Memory B cell (primary cell): ENCODE measurements around the gene COL4A3.

Source experiments
- ATAC-seq: fragments of 150-1000 bp; cut with Tn5 transposase; 2 replicates; pipeline ENCODE4 v1.10.0; 2021; ENCODE audit warnings: low read depth, mild to moderate bottlenecking, moderate library complexity
- DNase-seq, 2 donors: peaks; one replicate each; pipeline ENCODE4 v3.0.0; 2022; ENCODE audit warnings: low spot score in 2 of 2
- H3K27ac Mint-ChIP-seq: one replicate; pipeline ENCODE4 v1.8.0; 2022; ENCODE audit warnings: mild to moderate bottlenecking, moderate library complexity, mixed read lengths
- H3K27me3 Mint-ChIP-seq: one replicate; pipeline ENCODE4 v1.8.0; 2022; ENCODE audit warnings: mixed read lengths
- H3K36me3 Mint-ChIP-seq: one replicate; pipeline ENCODE4 v1.8.0; 2022; ENCODE audit warnings: mild to moderate bottlenecking, mixed read lengths
- H3K4me1 Mint-ChIP-seq: one replicate; pipeline ENCODE4 v1.8.0; 2022; ENCODE audit warnings: mixed read lengths
- H3K4me3 Mint-ChIP-seq: one replicate; pipeline ENCODE4 v1.8.0; 2022; ENCODE audit warnings: mild to moderate bottlenecking, moderate library complexity, mixed read lengths
- H3K9me3 Mint-ChIP-seq: one replicate; pipeline ENCODE4 v1.8.0; 2022; ENCODE audit warnings: mixed read lengths

COL4A3 gene

GRCh38 chr2:227310756-227311110 is 146.3 kb downstream of the COL4A3 start:
- peaks cover 24% of the 10 kb centered on the region for H3K36me3 Mint-ChIP-seq
- H3K4me1 Mint-ChIP-seq, result no peaks in the 10 kb centered on the region
- no peak overlapping the region for H3K27ac Mint-ChIP-seq
- no peaks in the 10 kb centered on the region for H3K9me3 Mint-ChIP-seq
- no peaks in the 10 kb centered on the region for H3K27me3 Mint-ChIP-seq
- DNase-seq (no peak), ATAC-seq (no peak)
- H3K4me3 Mint-ChIP-seq, result no peak overlapping the region

GRCh38 chr2:227311861-227312506 is 147.6 kb downstream of the COL4A3 start:
- H3K4me3 Mint-ChIP-seq, result no peak overlapping the region
- ATAC-seq (no peak), DNase-seq (no peak)
- no peak overlapping the region for H3K27ac Mint-ChIP-seq
- no peaks in the 10 kb centered on the region for H3K27me3 Mint-ChIP-seq
- H3K9me3 Mint-ChIP-seq, result peaks cover 2% of the 10 kb centered on the region
- H3K36me3 Mint-ChIP-seq, result peaks cover 22% of the 10 kb centered on the region
- H3K4me1 Mint-ChIP-seq, result no peaks in the 10 kb centered on the region

DNA sequence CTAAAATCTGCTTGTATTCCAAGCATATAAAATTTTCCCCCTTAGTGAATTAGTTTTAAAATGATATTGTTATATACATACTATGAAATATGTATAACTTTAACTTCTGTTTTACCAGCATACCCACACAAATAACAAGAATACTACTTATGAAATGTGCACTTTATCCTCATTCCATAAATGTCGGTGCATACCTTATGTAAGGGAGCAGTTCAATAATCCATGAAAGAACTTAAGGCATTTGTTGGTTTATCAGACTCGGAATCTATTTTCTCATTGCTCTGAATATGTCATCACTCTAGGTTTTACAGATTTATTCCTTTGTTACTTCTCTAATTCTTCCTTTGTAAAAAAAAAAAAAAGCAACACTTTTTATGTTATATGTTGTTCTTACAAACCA is 148.2 kb downstream of the COL4A3 start:
- Mint-ChIP-seq H3K27me3 (no peaks in the 10 kb centered on the region), H3K9me3 (peaks cover 5% of the 10 kb centered on the region), H3K4me3 (no peak overlapping the region), H3K27ac (no peak overlapping the region), H3K36me3 (peaks cover 23% of the 10 kb centered on the region), H3K4me1 (no peaks in the 10 kb centered on the region)
- DNase-seq (no peak), ATAC-seq (no peak)

- DNase-seq (no peak), ATAC-seq (no peak)
- Mint-ChIP-seq H3K27ac (no peak overlapping the region), H3K4me3 (no peak overlapping the region), H3K36me3 (peaks cover 16% of the 10 kb centered on the region), H3K27me3 (no peaks in the 10 kb centered on the region), H3K9me3 (peaks cover 7% of the 10 kb centered on the region), H3K4me1 (no peaks in the 10 kb centered on the region)
These were observed 148.9 kb downstream of the COL4A3 start for GRCh38 chr2:227313310-227313709.

- H3K36me3 Mint-ChIP-seq, result peaks cover 5% of the 10 kb centered on the region
- H3K4me3 Mint-ChIP-seq, result no peak overlapping the region
- H3K27ac Mint-ChIP-seq, result no peak overlapping the region
- H3K4me1 Mint-ChIP-seq, result no peaks in the 10 kb centered on the region
- ATAC-seq (no peak), DNase-seq (no peak)
- H3K9me3 Mint-ChIP-seq, result peaks cover 7% of the 10 kb centered on the region
- H3K27me3 Mint-ChIP-seq, result no peaks in the 10 kb centered on the region
These were observed 153.4 kb downstream of the COL4A3 start for GRCh38 chr2:227317834-227318233.

GRCh38 chr2:227320305-227321094 is 156.1 kb downstream of the COL4A3 start:
- Mint-ChIP-seq H3K4me1 (no peaks in the 10 kb centered on the region), H3K9me3 (peaks cover 7% of the 10 kb centered on the region), H3K36me3 (peaks cover 3% of the 10 kb centered on the region), H3K27ac (no peak overlapping the region), H3K27me3 (no peaks in the 10 kb centered on the region), H3K4me3 (no peak overlapping the region)
- DNase-seq, result no peak
- no peak for ATAC-seq

- Mint-ChIP-seq H3K9me3 (peaks cover 2% of the 10 kb centered on the region), H3K27me3 (no peaks in the 10 kb centered on the region), H3K4me3 (no peak overlapping the region), H3K4me1 (peaks cover 8% of the 10 kb centered on the region), H3K27ac (no peak overlapping the region), H3K36me3 (no peaks in the 10 kb centered on the region)
- DNase-seq (no peak), ATAC-seq (no peak)
These were observed 158.2 kb downstream of the COL4A3 start for GRCh38 chr2:227322530-227323205.

GRCh38 chr2:227323818-227324217 is 159.4 kb downstream of the COL4A3 start:
- H3K4me3 Mint-ChIP-seq, result no peak overlapping the region
- ATAC-seq (no peak), DNase-seq (no peak)
- no peaks in the 10 kb centered on the region for H3K27me3 Mint-ChIP-seq
- H3K4me1 Mint-ChIP-seq, result peaks cover 12% of the 10 kb centered on the region
- H3K27ac Mint-ChIP-seq, result no peak overlapping the region
- H3K9me3 Mint-ChIP-seq, result no peaks in the 10 kb centered on the region
- H3K36me3 Mint-ChIP-seq, result no peaks in the 10 kb centered on the region

DNA sequence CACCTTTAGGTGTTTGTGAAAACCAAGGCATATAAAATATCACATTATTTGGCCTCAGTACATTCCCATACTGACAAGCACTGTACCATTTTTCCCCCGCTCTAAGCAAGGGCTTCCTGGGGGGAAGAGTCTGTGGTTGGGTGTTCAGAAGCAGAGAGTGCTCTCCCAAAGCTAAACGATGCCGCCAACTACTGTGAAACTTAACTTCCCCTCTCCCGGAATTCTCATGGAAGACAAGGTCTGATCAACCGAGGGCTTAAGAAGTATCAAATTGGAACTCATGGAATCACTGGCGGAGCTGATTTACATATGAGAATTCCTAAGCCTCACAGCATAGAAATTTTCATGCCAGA is 160.2 kb downstream of the COL4A3 start:
- Mint-ChIP-seq H3K4me1 (peaks cover 12% of the 10 kb centered on the region), H3K4me3 (peak overlapping the region; percentile 96), H3K36me3 (no peaks in the 10 kb centered on the region), H3K27me3 (no peaks in the 10 kb centered on the region), H3K9me3 (no peaks in the 10 kb centered on the region), H3K27ac (peak overlapping the region; percentile 91)
- ATAC-seq, result no peak
- peak; percentile 2 to 18 for DNase-seq

GRCh38 chr2:227324995-227325838 is 160.8 kb downstream of the COL4A3 start, which contains the start of gene MFF:
Gene MFF, plus strand, starts transcription at chr2:227325251. Its CDS starts 5,415 bp downstream, at chr2:227330666.
- no peaks in the 10 kb centered on the region for H3K9me3 Mint-ChIP-seq
- H3K27me3 Mint-ChIP-seq, result no peaks in the 10 kb centered on the region
- ATAC-seq, result peak; percentile 98
- peak; percentile 87 for DNase-seq
- H3K4me3 Mint-ChIP-seq, result peak within 1 kb of the TSS; percentile 96
- H3K4me1 Mint-ChIP-seq, result peaks cover 12% of the 10 kb centered on the region
- peak within 1 kb of the TSS; percentile 91 for H3K27ac Mint-ChIP-seq
- no peaks in the 10 kb centered on the region for H3K36me3 Mint-ChIP-seq

- ATAC-seq, result no peak
- H3K4me3 Mint-ChIP-seq, result peak overlapping the region; percentile 96
- peak overlapping the region; percentile 91 for H3K27ac Mint-ChIP-seq
- H3K9me3 Mint-ChIP-seq, result no peaks in the 10 kb centered on the region
- no peaks in the 10 kb centered on the region for H3K27me3 Mint-ChIP-seq
- no peaks in the 10 kb centered on the region for H3K36me3 Mint-ChIP-seq
- DNase-seq, result no peak
- H3K4me1 Mint-ChIP-seq, result peaks cover 12% of the 10 kb centered on the region
These were observed 161.4 kb downstream of the COL4A3 start for GRCh38 chr2:227325839-227326195.

DNA sequence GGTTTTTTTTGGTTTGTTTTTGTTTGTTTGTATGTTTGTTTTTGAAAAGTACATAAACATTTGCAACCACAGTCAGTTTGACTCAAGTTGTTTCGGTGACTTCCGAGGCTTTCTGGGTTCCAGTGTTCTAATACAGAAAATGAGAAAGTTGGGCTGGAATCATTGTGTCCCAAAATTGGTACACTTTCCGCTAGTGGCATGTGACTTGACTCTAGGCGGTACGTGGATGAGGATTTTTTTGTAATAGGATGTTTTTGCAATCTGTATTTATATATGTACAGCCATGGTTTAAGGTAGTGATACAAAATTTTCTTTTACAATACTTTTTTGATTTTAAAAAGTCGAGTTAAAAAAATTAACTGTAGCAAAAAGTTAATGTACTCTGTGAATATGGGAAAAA is 162.4 kb downstream of the COL4A3 start:
- Mint-ChIP-seq H3K4me3 (peak overlapping the region; percentile 14), H3K27me3 (no peaks in the 10 kb centered on the region), H3K9me3 (no peaks in the 10 kb centered on the region), H3K27ac (peak overlapping the region; percentile 35), H3K36me3 (peaks cover 4% of the 10 kb centered on the region), H3K4me1 (peaks cover 12% of the 10 kb centered on the region)
- DNase-seq, result no peak
- no peak for ATAC-seq

- ATAC-seq (no peak), DNase-seq (no peak)
- Mint-ChIP-seq H3K36me3 (peaks cover 30% of the 10 kb centered on the region), H3K27ac (peak overlapping the region; percentile 38), H3K27me3 (no peaks in the 10 kb centered on the region), H3K4me1 (peaks cover 2% of the 10 kb centered on the region), H3K9me3 (no peaks in the 10 kb centered on the region), H3K4me3 (no peak overlapping the region)
These were observed 171.3 kb downstream of the COL4A3 start for GRCh38 chr2:227335713-227336112.

GRCh38 chr2:227337442-227337841 is 173.0 kb downstream of the COL4A3 start:
- DNase-seq (no peak), ATAC-seq (no peak)
- H3K4me3 Mint-ChIP-seq, result no peak overlapping the region
- no peak overlapping the region for H3K27ac Mint-ChIP-seq
- no peaks in the 10 kb centered on the region for H3K27me3 Mint-ChIP-seq
- H3K4me1 Mint-ChIP-seq, result no peaks in the 10 kb centered on the region
- peaks cover 24% of the 10 kb centered on the region for H3K36me3 Mint-ChIP-seq
- no peaks in the 10 kb centered on the region for H3K9me3 Mint-ChIP-seq
